ENCODE measurements around the gene MAGEB3.

MAGEB3 gene

GRCh38 chrX:30280428-30280827 lies 50.0 kb downstream of the MAGEB3 start:
- no peak for DNase-seq

GRCh38 chrX:30282527-30282926 lies 52.1 kb downstream of the MAGEB3 start:
- no peak for DNase-seq

GRCh38 chrX:30283456-30284200 lies 53.2 kb downstream of the MAGEB3 start:
- no peak for DNase-seq

Measured in DMS79 (cell line).